HG03095 (cell line): ENCODE measurements around the gene CD247.

Source experiments
- ATAC-seq: cut with Tn5 transposase; IDR thresholded peaks from one replicate; pipeline ENCODE4 v1.9.1; 2021; ENCODE audit warnings: moderate library complexity; ENCODE audit not compliant: unreplicated experiment

The CD247 gene

GRCh38 chr1:167440776-167441175 lies 77.6 kb downstream of the CD247 start:
- no peak for ATAC-seq

GRCh38 chr1:167440345-167440744 lies 78.0 kb downstream of the CD247 start:
- ATAC-seq: no peak

DNA sequence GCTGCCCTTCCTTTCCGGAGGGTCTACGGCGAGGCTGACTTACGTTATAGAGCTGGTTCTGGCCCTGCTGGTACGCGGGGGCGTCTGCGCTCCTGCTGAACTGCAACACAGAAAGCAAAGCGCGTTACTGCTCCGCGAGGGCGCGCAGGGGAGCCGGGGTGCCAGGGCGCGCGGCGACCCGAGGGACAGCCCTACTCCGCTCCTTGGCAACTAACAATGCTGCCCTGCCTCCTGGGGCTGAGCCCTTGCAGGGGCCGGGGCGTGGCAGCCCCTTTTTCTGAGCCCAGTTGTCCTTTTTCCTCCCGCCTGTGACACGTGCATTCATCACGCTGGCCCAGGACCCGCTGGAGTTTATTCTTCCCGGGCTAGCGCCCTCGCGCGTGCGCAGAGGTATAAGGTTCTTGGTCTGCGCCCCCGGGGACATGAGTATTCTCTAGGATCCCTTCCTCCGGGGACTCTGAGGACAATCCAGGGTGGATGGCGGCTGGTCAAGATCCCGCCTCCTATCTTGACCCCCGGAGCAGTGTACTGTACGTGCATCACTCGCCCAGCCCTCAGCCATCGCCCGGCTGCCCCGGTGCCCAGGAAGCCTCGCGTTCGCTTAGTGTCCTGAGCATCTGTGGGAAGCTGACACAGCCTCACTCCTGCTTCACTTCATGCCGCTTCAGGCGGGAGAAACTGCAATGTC lies 78.9 kb downstream of the CD247 start:
- no peak for ATAC-seq

DNA sequence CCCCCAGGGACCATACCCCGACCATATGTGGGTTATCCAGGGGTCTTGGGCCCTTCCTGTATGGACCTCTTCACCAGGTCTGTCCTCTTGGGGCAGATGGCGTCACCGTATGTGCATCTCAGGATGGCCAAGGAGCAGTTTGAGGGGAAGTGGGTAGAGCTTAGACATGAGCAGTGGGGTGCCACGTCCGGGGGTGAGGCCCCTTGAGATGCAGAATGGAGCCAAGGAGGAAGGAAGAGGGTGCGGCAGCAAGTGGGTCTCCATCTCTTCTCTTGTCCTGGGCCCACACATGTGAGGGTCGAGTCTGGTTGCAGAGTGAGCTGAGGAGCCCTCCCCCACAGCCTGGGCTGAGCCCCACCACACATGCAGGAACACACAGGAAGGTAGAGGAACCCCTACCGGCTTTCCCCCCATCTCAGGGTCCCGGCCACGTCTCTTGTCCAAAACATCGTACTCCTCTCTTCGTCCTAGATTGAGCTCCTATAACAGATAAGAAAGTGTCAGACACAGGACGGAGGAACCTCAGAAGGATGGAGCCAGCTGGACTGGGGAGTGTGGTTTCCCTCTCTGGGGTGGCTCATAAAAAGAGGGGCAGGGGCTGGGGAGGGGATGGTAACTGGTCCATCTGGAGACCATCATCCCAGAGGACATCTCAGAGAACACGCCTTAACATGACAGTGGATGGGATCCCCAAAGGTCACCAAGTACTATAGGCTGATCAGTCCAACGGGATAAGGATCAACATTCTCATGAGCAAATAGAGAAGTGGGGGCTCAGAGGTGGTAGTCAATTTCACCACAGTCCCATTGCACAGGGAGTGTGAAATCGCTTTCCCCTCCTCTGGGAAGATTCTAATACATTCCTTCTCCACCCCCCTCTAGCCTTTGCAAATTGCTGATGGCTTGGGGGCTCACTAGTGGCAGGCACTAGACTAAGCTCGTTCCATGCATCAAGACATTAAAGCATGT lies 79.9 kb downstream of the CD247 start:
- ATAC-seq: no peak

DNA sequence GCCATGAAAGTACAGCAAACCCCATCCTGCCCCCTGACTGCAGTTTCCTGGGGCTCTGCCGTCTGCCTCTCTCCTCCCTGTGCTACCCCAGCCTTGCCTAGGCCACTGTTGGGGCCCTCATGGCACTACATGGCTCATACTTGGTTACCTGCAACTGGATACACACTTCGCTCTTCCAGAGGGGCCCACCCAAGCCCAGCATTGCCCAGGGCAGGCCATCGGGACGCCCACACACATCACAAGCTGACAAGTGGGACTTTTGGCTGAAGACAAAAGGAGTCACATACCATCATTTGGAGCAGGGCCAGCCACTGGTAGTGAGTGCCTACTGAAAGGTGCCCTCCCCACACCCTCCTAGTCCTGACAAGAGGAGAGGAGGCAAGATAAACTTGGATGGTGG lies 82.8 kb downstream of the CD247 start:
- no peak for ATAC-seq

- no peak for ATAC-seq
Observed at GRCh38 chr1:167434306-167434705, 84.0 kb downstream of the CD247 start.

GRCh38 chr1:167433884-167434283 lies 84.4 kb downstream of the CD247 start:
- no peak for ATAC-seq

- ATAC-seq: no peak
Observed at GRCh38 chr1:167432780-167433179, 85.5 kb downstream of the CD247 start.

GRCh38 chr1:167431909-167432650 lies 86.2 kb downstream of the CD247 start:
- ATAC-seq: no peak

DNA sequence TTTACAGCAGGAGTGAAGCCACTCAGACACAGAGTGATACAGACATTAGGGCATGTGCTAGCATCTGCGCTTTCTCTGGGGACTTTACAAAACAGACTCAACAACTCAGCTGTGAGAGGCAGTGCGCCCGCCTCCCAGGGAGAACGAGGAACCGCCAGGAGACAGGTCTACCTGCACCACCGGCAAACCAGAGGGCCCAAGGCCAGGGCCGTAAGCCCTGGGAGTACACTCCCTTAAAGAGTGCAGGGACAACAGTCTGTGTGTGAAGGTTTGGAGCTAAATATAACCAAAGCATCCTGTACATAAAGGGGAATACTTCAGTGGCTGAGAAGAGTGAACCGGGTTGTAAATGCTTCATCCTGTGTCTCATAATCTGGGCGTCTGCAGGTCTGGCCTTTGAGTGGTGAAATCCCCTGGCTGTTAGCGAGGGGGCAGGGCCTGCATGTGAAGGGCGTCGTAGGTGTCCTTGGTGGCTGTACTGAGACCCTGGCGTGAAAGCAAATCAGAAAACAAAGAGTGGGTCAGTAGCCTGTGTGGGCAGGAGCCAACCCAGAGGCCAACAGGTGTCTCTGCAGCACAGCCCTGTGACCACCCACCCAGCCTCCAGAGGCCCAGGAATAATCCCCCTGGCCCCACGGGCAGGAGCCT lies 86.9 kb downstream of the CD247 start:
- peak; percentile 37 for ATAC-seq

- peak; percentile 7 for ATAC-seq
Observed at GRCh38 chr1:167430849-167431242, 87.5 kb downstream of the CD247 start.

- ATAC-seq: peak; percentile 42
Observed at GRCh38 chr1:167430134-167430848, 88.0 kb downstream of the CD247 start.

GRCh38 chr1:167429612-167430011 lies 88.7 kb downstream of the CD247 start:
- no peak for ATAC-seq

DNA sequence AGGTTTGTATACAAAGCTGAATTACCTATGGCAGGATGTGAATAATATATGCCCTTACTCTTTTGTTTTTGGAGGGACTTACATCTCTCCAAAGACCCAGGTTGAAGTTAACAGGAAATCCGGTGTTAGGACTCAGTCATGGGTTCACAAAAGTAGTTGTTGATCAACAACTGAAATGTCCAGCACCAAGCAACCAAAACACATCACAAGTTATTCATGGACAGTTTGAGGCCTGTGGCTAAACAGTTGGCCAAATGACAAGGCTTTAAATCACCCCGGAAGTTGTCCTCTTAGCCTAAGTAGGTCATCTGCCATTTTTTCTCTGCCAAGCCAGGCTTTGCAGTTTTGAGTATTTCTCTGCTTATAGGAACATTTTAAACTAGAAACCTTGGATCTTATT lies 89.9 kb downstream of the CD247 start:
- ATAC-seq: no peak

DNA sequence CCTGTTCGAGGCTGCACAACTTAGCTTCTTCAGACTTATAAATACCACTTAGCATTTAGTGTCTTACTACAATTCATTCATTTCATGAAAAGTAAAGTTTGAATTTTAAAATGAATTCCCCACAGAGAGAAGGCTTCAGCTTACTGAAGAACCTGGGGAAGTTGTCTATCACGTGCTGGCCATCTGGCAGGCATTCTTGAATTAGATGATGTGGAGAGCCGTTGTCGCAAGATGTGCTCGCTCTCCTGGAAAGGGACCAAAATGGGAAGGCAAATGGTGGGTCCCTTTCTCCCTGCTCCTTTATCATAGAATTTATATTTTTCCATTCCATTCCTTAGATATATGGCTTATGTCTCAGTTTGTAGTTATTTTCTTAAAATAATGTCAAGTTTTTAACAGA lies 90.5 kb downstream of the CD247 start:
- ATAC-seq: no peak

- no peak for ATAC-seq
Observed at GRCh38 chr1:167426716-167427115, 91.6 kb downstream of the CD247 start.

DNA sequence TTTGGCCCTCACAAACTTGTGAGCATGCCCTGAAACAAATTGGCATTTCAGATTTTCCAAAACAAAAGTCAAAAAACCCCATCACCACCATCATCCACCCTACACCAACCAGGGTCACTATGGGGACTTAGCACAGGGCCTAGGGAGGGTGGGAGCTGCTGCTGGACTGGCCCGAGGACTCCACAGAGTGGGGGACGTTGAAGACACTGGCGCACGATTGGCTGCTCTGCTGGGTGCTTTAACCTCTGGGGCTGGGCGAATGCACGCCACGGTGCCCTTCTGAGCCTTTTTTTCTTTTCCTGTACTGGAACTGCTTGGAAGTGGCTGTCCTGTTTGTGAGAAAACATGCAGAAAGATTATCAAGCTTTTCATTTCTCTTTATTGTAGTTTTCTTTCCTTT lies 92.8 kb downstream of the CD247 start:
- no peak for ATAC-seq

- no peak for ATAC-seq
Observed at GRCh38 chr1:167423684-167424619, 94.4 kb downstream of the CD247 start.

- no peak for ATAC-seq
Observed at GRCh38 chr1:167420510-167420909, 97.8 kb downstream of the CD247 start.
